Upper lobe of left lung (tissue), 6 donors: Measurements from ENCODE around the gene STK4. TPM values are rescaled to one million over a fixed set of nuclear protein-coding genes. Genes with fewer than 3 reads are reported as not detected.

Source experiments
- ATAC-seq, 2 donors: fragments of 200-7000 bp; cut with Tn5 transposase; one replicate each; pipeline ENCODE4 v1.9.1; 2022; ENCODE audit warnings: mild to moderate bottlenecking in 2 of 2, moderate library complexity in 2 of 2; ENCODE audit not compliant: low FRiP score in 2 of 2
- DNase-seq, 2 donors: peaks; one replicate each; pipeline ENCODE4 v3.0.0-alpha.2; 2019 to 2020
- H3K27ac ChIP-seq, 4 donors: fragments of 200-600 bp; sonication (generic); one replicate each; pipeline ENCODE4 v1.5.1; 2016 to 2019
- H3K27me3 ChIP-seq, 4 donors: fragments of 200-600 bp; sonication (generic); one replicate each; pipeline ENCODE4 v1.5.1; 2017 to 2019
- H3K36me3 ChIP-seq, 4 donors: fragments of 200-600 bp; sonication (generic); one replicate each; pipeline ENCODE4 v1.5.1; 2016 to 2019
- H3K4me1 ChIP-seq, 4 donors: fragments of 200-600 bp; sonication (generic); one replicate each; pipeline ENCODE4 v1.5.1; 2018 to 2019
- H3K4me3 ChIP-seq, 4 donors: fragments of 200-600 bp; sonication (generic); one replicate each; pipeline ENCODE4 v1.5.1; 2017 to 2019; ENCODE audit warnings: mild to moderate bottlenecking in 2 of 4, moderate library complexity in 1 of 4
- H3K9me3 ChIP-seq, 4 donors: fragments of 200-600 bp; sonication (generic); one replicate each; pipeline ENCODE4 v1.5.1; 2018 to 2019
- EP300 ChIP-seq, 4 donors: sonication (generic); formaldehyde crosslinking; IDR thresholded peaks; one replicate each; pipeline ENCODE4 v1.5.1; 2017; ENCODE audit warnings: antibody characterized with exemption in 4 of 4, control low read depth in 2 of 4
- POLR2A ChIP-seq, 4 donors: fragments of 450-650 bp; IDR thresholded peaks; one replicate each; pipeline ENCODE4 v1.5.1; 2016 to 2017; ENCODE audit warnings: antibody characterized with exemption in 4 of 4, mild to moderate bottlenecking in 2 of 4
- POLR2AphosphoS5 ChIP-seq, 2 donors: sonication (generic); formaldehyde crosslinking; IDR thresholded peaks; one replicate each; pipeline ENCODE4 v1.5.1; 2017; ENCODE audit warnings: antibody characterized with exemption in 2 of 2
- WGBS, 2 donors: methylation state at CpG; one replicate each; pipeline ENCODE4 v1.1.5; 2017 to 2018; 5-methylcytosine and 5-hydroxymethylcytosine counted together
- total RNA-seq, 6 donors: library from RNA; depleted of rRNA in 4 of 6; stranded (reverse); fragments of >200 nt in 4 of 6; gene quantifications; one replicate each; pipeline versions ENCODE4 v1.1.0 to v1.2.1, GENCODE V29; 2016 to 2021
- TF ChIP-seq, protein P1 (sequence below), 6 experiments: fragments of 450-650 bp in 4 of 6; fragments of 200-600 bp in 2 of 6; sonication (generic) in 2 of 6; IDR thresholded peaks; one replicate each; pipeline ENCODE4 v1.5.1; 2016 to 2019; ENCODE audit warnings: antibody characterized with exemption in 6 of 6
- donor health status: DM: no; HTN: no; CAD: no; lungs with moderate emphysema.
- donor health status: DM: no; HTN: yes; CAD: no; lungs with severe emphysema.

STK4 gene
- total RNA-seq, 6 donors from 2014 or later = 31.0 to 76.1 (median 44.1) TPM

DNA sequence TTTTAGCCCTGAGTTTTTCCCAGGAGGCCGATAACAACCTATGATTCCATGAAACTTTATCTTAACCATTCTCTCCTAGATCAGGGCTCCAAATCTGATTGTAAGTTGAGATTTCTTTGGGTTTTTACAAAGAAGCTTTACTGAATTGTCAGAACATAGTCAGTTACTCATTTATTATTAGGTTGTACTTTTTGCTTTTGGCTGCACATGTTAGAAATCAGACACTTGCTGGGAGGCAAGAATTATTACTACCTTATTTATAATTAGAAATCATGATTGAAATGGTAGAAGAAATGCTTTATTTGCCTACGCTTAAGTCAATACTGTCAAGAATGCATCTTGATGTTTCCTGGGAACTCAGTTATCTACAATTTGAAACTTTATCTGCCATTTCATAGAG lies 71.3 kb downstream of the STK4 start:
- H3K27me3 ChIP-seq = no peaks in the 10 kb centered on the region
- WGBS, 2 donors = 78 to 89% methylated on average over 2 of the region's 2 CpGs
- H3K4me1 ChIP-seq = peaks cover 31 to 47% (median 45%) of the 10 kb centered on the region in 4 donors
- no peak for TF ChIP-seq POLR2A (IDR thresholded peaks at IDR 0.05)
- H3K36me3 ChIP-seq = peaks cover 0 to under 1% (median 0%) of the 10 kb centered on the region in 4 donors
- H3K27ac ChIP-seq = no peak overlapping the region
- no peak overlapping the region for H3K4me3 ChIP-seq
- no peak for ATAC-seq
- H3K9me3 ChIP-seq = no peaks in the 10 kb centered on the region
- DNase-seq = no peak

DNA sequence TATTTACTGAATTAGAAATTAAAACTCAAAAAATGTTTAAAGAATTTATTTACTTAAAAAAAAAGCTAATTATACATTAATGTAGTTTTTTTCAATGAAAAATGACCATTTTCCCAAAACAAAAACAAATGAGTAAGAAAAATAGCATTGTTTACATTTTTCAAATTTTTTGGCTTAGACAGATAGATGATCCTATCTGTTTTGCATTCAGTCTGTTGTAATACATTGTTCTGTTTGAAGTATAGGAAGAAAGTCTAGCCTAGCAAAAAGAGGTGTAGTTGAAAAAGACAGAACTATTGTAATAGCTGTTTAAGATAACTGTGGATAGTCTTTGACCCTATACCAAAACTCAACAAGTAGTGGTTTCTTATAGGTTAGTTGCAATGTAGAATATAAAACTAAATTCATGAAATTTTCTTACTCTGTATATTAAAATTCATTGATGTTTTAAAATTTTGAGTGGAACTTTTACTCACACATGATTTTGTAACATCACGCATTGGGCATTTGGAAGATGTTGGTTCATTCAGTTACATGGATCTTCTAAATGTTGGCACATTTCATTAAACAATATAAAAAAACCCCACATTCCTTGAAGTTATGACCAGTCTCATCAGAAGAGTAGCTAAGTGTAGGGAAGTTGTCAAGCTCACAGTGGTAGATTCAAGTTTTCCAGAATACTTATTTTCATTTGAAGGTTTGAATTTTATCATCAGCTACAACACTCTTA lies 72.6 kb downstream of the STK4 start:
- 79 to 81% methylated on average over 1 of the region's 1 CpG for WGBS, 2 donors
- Histone ChIP-seq H3K36me3 (no peaks in the 10 kb centered on the region), H3K9me3 (no peaks in the 10 kb centered on the region), H3K27me3 (no peaks in the 10 kb centered on the region), H3K4me3 (no peak overlapping the region), H3K27ac (peak overlapping the region in 2 of 4 donors; percentile 26 to 61), H3K4me1 (peaks cover 31 to 47% (median 45%) of the 10 kb centered on the region in 4 donors)
- no peak for DNase-seq
- TF ChIP-seq POLR2A (IDR thresholded peaks at IDR 0.05) (no peak), POLR2AphosphoS5 (IDR thresholded peaks at IDR 0.05) (no peak), EP300 (IDR thresholded peaks at IDR 0.05) (no peak)
- TF ChIP-seq, protein P1, sequence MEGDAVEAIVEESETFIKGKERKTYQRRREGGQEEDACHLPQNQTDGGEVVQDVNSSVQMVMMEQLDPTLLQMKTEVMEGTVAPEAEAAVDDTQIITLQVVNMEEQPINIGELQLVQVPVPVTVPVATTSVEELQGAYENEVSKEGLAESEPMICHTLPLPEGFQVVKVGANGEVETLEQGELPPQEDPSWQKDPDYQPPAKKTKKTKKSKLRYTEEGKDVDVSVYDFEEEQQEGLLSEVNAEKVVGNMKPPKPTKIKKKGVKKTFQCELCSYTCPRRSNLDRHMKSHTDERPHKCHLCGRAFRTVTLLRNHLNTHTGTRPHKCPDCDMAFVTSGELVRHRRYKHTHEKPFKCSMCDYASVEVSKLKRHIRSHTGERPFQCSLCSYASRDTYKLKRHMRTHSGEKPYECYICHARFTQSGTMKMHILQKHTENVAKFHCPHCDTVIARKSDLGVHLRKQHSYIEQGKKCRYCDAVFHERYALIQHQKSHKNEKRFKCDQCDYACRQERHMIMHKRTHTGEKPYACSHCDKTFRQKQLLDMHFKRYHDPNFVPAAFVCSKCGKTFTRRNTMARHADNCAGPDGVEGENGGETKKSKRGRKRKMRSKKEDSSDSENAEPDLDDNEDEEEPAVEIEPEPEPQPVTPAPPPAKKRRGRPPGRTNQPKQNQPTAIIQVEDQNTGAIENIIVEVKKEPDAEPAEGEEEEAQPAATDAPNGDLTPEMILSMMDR (IDR thresholded peaks at IDR 0.05) = no peak
- no peak for ATAC-seq

DNA sequence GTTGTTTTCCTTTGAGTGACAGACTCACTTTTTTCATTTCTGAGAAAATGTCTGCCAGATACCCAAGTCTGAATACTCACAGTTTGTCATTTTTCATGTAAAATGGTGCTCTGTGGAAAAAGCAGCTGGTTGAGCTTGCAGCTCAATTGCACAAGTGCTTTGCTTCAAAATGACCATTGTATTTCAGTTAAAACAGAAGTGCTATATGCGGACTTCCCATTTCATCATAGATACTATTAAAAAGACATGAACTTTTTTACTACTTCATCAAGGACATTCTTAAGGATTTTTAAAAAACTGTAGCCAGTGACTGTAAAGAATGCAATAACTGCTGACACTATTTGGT lies 73.1 kb downstream of the STK4 start:
- no peaks in the 10 kb centered on the region for H3K36me3 ChIP-seq
- WGBS, 2 donors = 50 to 80% methylated on average over 1 of the region's 1 CpG
- H3K4me1 ChIP-seq = peaks cover 35 to 51% (median 49%) of the 10 kb centered on the region in 4 donors
- DNase-seq = no peak
- no peaks in the 10 kb centered on the region for H3K9me3 ChIP-seq
- H3K27me3 ChIP-seq = no peaks in the 10 kb centered on the region
- H3K27ac ChIP-seq = peak overlapping the region in 2 of 4 donors; percentile 26 to 61
- no peak overlapping the region for H3K4me3 ChIP-seq
- TF ChIP-seq, protein P1 (IDR thresholded peaks at IDR 0.05) = no peak
- TF ChIP-seq POLR2A (IDR thresholded peaks at IDR 0.05) (no peak), EP300 (IDR thresholded peaks at IDR 0.05) (no peak), POLR2AphosphoS5 (IDR thresholded peaks at IDR 0.05) (no peak)
- ATAC-seq = peak in 1 of 2 donors; percentile 52

DNA sequence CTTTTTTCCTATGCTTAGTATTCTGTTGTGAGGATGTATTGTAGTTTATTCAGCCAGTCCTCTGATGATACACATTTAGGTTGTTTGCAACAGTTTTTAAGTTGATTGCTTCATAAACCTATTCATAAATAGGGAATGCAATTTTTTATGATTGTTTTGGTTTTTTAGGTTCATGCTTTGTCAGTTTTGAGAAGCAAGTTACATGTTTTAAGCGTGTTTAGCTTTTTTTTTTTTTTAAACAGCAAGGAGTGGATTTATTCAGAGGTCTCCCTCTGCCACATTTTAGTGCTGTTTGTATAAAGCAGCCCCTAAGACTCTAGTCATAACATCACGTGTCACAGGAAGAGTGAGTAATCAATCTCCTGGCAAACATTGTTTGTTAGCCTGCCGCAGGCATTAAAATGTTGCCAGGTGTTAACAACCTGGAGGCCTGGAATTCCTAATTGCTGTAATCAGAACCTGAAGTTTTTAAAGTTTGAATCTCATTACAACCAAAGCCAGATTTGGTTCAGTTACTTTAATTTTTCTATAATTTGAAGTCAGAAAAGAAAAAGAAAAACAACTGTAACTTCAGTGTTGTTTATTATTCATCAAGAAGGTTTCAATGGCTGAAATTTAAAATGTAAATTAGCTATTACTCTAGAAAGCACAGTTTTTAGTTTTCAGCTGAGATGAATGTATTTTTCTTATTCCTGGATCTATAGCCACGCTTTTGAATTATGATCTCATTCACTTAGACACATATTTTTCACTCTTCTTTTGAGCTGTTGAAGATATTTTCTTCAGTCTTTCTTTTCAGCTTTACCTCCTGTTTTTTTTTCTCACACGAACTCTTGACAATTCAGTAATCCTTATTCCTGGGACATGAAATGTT lies 75.4 kb downstream of the STK4 start:
- no peak for TF ChIP-seq POLR2A (IDR thresholded peaks at IDR 0.05)
- TF ChIP-seq, protein P1 (IDR thresholded peaks at IDR 0.05) = no peak
- TF ChIP-seq POLR2AphosphoS5 (IDR thresholded peaks at IDR 0.05) = no peak
- TF ChIP-seq EP300 (IDR thresholded peaks at IDR 0.05) = no peak
- DNase-seq (no peak), ATAC-seq (no peak)
- no peak overlapping the region for H3K4me3 ChIP-seq
- peak overlapping the region in 1 of 4 donors; percentile 42 for H3K27ac ChIP-seq
- no peaks in the 10 kb centered on the region for H3K36me3 ChIP-seq
- WGBS, 2 donors = 48 to 53% methylated on average over 5 of the region's 5 CpGs
- no peaks in the 10 kb centered on the region for H3K27me3 ChIP-seq
- H3K9me3 ChIP-seq = no peaks in the 10 kb centered on the region
- peaks cover 35 to 59% (median 52%) of the 10 kb centered on the region in 4 donors for H3K4me1 ChIP-seq

DNA sequence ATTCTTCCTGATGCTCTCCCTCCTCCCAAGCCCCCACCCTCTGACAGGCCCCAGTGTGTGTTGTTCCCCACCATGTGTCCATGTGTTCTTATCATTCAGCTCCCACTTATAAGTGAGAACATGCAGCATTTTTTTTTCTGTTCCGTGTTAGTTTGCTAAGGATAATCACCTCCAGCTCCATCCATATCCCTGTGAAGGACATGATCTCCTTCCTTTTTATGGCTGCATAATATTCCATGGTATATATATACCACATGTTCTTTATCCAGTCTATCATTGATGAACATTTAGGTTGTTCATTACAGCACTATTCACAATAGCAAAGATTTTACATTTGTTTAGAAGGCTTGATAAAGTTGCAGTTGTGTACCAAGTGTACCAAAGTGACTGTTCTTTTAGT lies 76.7 kb downstream of the STK4 start:
- H3K9me3 ChIP-seq = no peaks in the 10 kb centered on the region
- no peak overlapping the region for H3K27ac ChIP-seq
- ATAC-seq = no peak
- H3K4me1 ChIP-seq = peaks cover 26 to 54% (median 42%) of the 10 kb centered on the region in 4 donors
- H3K4me3 ChIP-seq = no peak overlapping the region
- H3K27me3 ChIP-seq = no peaks in the 10 kb centered on the region
- 96 to 100% methylated on average over 1 of the region's 1 CpG for WGBS, 2 donors
- TF ChIP-seq POLR2AphosphoS5 (IDR thresholded peaks at IDR 0.05) (no peak), EP300 (IDR thresholded peaks at IDR 0.05) (no peak), POLR2A (IDR thresholded peaks at IDR 0.05) (no peak)
- TF ChIP-seq, protein P1 (IDR thresholded peaks at IDR 0.05) = no peak
- no peak for DNase-seq
- no peaks in the 10 kb centered on the region for H3K36me3 ChIP-seq
